ENCODE measurements around the gene SLC46A2. TPM values are rescaled to one million over a fixed set of nuclear protein-coding genes. Genes with fewer than 3 reads are reported as not detected.

Gene SLC46A2
- total and polyA plus RNA-seq, 9 of the 15 experiments (the other 6 are each of a cell fraction or from before 2014, with no cell fraction given), result not detected

GRCh38 chr9:112917047-112917986 lies 26.6 kb upstream of the SLC46A2 start:
- Histone ChIP-seq H3K27me3 (ENCODE audit: control insufficient read depth in 2 of 2, insufficient read depth in 2 of 2, low read length in 2 of 2) (peaks cover 0 to 8% of the 10 kb centered on the region in 2 experiments; a peak in 1 of 5 replicates), H4K20me1 (replicated peaks; ENCODE audit: control insufficient read depth, insufficient read depth, low read length) (no peaks in the 10 kb centered on the region), H3K27ac (ENCODE audit: extremely low read depth, low read depth, low read length) (no peak overlapping the region), H3K9me1 (ENCODE audit: control insufficient read depth, insufficient read depth, low read length) (no peaks in the 10 kb centered on the region), H3K36me3 (ENCODE audit: control insufficient read depth, insufficient read depth, low read length) (no peaks in the 10 kb centered on the region), H3K4me3 (no peak overlapping the region), H3K4me2 (ENCODE audit: insufficient read depth, low read length) (no peak overlapping the region), H2AFZ (ENCODE audit: low read depth, low read length) (no peak overlapping the region), H3K79me2 (ENCODE audit: control insufficient read depth, insufficient read depth, low read length) (no peaks in the 10 kb centered on the region), H3K9me3 (replicated peaks; ENCODE audit: control insufficient read depth, insufficient read depth, low read depth, low read length) (no peaks in the 10 kb centered on the region), H3K4me1 (replicated peaks in 1 of 2; ENCODE audit: control insufficient read depth in 2 of 2, insufficient read depth in 2 of 2, low read length in 2 of 2) (no peaks in the 10 kb centered on the region; a peak in 1 of 5 replicates), H3K9ac (ENCODE audit: insufficient read depth in 1 of 2, low read depth in 2 of 2, low read length in 2 of 2) (no peak overlapping the region)
- ChIA-PET POLR2A (interaction anchor here (0.6 kb wide), 1 partner anchor 8 kb away, joined by 3 read pairs; no protein-coding TSS in a partner anchor), CTCF (ENCODE audit: low intra/inter-chr PET ratio) (no interaction called here)
- DNase-seq (ENCODE audit: extremely low read depth in 1 of 4, low spot score in 3 of 4) (no peak), FAIRE-seq (no peak), ATAC-seq (no peak)
- intact Hi-C loops (cut with micrococcal nuclease) (no loop called here), in situ Hi-C loops (cut with MboI) (no loop called here)
- WGBS (ENCODE audit: insufficient coverage, low coverage, missing lambda C conversion rate), result 0% methylated on average over 1 of the region's 1 CpG
- BruUV-seq (replicated peaks), result no TSS peak
- TF ChIP-seq BACH1 (tag; IDR thresholded peaks at IDR 0.05) (no peak), ZEB2 (IDR thresholded peaks at IDR 0.05) (no peak), HDAC3 (IDR thresholded peaks at IDR 0.05; ENCODE audit: borderline replicate concordance, partially characterized antibody) (no peak), NFXL1 (CRISPR knock-in tag; IDR thresholded peaks at IDR 0.05) (no peak), CBX5 (IDR thresholded peaks at IDR 0.05; ENCODE audit: borderline replicate concordance, low read depth) (no peak), PRDM10 (IDR thresholded peaks at IDR 0.05; ENCODE audit: partially characterized antibody) (no peak), RAD51 (IDR thresholded peaks at IDR 0.05; ENCODE audit: borderline replicate concordance, low read depth) (0 out of 2 replicates have a peak, but pooled peaks have one; percentile 32), SLC30A9 (CRISPR knock-in tag; IDR thresholded peaks at IDR 0.05) (no peak), ARNT (IDR thresholded peaks at IDR 0.05) (no peak), RBM15 (IDR thresholded peaks at IDR 0.05; ENCODE audit: insufficient read depth, low read length) (no peak), PTRF (tag; IDR thresholded peaks at IDR 0.05) (no peak)
- TF ChIP-seq, protein P1, sequence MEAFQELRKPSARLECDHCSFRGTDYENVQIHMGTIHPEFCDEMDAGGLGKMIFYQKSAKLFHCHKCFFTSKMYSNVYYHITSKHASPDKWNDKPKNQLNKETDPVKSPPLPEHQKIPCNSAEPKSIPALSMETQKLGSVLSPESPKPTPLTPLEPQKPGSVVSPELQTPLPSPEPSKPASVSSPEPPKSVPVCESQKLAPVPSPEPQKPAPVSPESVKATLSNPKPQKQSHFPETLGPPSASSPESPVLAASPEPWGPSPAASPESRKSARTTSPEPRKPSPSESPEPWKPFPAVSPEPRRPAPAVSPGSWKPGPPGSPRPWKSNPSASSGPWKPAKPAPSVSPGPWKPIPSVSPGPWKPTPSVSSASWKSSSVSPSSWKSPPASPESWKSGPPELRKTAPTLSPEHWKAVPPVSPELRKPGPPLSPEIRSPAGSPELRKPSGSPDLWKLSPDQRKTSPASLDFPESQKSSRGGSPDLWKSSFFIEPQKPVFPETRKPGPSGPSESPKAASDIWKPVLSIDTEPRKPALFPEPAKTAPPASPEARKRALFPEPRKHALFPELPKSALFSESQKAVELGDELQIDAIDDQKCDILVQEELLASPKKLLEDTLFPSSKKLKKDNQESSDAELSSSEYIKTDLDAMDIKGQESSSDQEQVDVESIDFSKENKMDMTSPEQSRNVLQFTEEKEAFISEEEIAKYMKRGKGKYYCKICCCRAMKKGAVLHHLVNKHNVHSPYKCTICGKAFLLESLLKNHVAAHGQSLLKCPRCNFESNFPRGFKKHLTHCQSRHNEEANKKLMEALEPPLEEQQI (IDR thresholded peaks at IDR 0.05), result no peak
- TF ChIP-seq, protein P2, sequence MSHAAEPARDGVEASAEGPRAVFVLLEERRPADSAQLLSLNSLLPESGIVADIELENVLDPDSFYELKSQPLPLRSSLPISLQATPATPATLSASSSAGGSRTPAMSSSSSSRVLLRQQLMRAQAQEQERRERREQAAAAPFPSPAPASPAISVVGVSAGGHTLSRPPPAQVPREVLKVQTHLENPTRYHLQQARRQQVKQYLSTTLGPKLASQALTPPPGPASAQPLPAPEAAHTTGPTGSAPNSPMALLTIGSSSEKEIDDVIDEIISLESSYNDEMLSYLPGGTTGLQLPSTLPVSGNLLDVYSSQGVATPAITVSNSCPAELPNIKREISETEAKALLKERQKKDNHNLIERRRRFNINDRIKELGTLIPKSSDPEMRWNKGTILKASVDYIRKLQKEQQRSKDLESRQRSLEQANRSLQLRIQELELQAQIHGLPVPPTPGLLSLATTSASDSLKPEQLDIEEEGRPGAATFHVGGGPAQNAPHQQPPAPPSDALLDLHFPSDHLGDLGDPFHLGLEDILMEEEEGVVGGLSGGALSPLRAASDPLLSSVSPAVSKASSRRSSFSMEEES (CRISPR knock-in tag; IDR thresholded peaks at IDR 0.05), result peak; percentile 83
